HCT116 (cell line): Measurements from ENCODE around the gene MYO1F. TPM values are rescaled to one million over a fixed set of nuclear protein-coding genes. Genes with fewer than 3 reads are reported as not detected.

ENCODE experiments used
- ATAC-seq: fragments of 200-7000 bp; cut with Tn5 transposase; 2 replicates; pipeline ENCODE4 v1.9.1; 2020; ENCODE audit warnings: mild to moderate bottlenecking, moderate library complexity
- BruUV-seq: library from RNA; stranded (reverse); fragments of 400-500 nt; replicated peaks from 2 replicates; lab custom pipeline; 2021; lab: Mats Ljungman, UMichigan
- CTCF ChIA-PET: fragments of 300-600 bp; sonication (Branson Sonifier 250); formaldehyde crosslinking; loops from one replicate; lab custom pipeline; 2021; ENCODE audit warnings: antibody characterized with exemption; lab: Charles Lee
- POLR2A ChIA-PET: fragments of 300-600, 350-600 bp; sonication (Branson Sonifier 250); formaldehyde crosslinking; loops from one replicate; lab custom pipeline; 2021; ENCODE audit warnings: antibody characterized with exemption; lab: Charles Lee
- RAD21 ChIA-PET, 2 experiments: fragments of 300-600 bp; sonication (Branson Sonifier 250); formaldehyde crosslinking; loops; one replicate each; lab custom pipeline; 2023; ENCODE audit warnings: low total read pairs in 2 of 2; ENCODE audit not compliant: uncharacterized antibody in 2 of 2, unreplicated experiment in 2 of 2, low non-redundant PET in 1 of 2; lab: Charles Lee
- DNase-seq: peaks from one replicate; pipeline ENCODE4 v3.0.0-alpha.2; 2010; ENCODE audit warnings: low read depth, low spot score
- H2AFZ ChIP-seq: fragments of 200-600 bp; shearing (Covaris generic), sonication (generic); 2 replicates; pipeline ENCODE4 v1.6.1; 2017; ENCODE audit warnings: low read depth, mixed run types, mixed read lengths, antibody characterized with exemption, low read length; ENCODE audit not compliant: poor library complexity, severe bottlenecking
- H3K27ac ChIP-seq: 2 replicates; pipeline ENCODE4 v1.5.1; 2012; ENCODE audit warnings: low read depth, low read length
- H3K27me3 ChIP-seq: fragments of 200-600 bp; sonication (generic); 2 replicates; pipeline ENCODE4 v1.6.1; 2016; ENCODE audit warnings: mixed run types, low read length, mixed read lengths; ENCODE audit not compliant: insufficient read depth
- H3K36me3 ChIP-seq, 2 experiments: fragments of 200-500 bp in 1 of 2; fragments of 200-600 bp in 1 of 2; sonication (Bioruptor generic) in 1 of 2; sonication (generic) in 1 of 2; 2 replicates each; pipeline versions ENCODE4 v1.5.1 to v1.6.1; 2014 to 2016; ENCODE audit warnings: low read length in 2 of 2, inconsistent platforms in 1 of 2, mixed read lengths in 1 of 2, mixed run types in 1 of 2; ENCODE audit not compliant: insufficient read depth in 2 of 2, control insufficient read depth in 1 of 2
- H3K4me1 ChIP-seq, 2 experiments: fragments of 200-600 bp in 1 of 2; sonication (generic) in 1 of 2; 2 replicates each; pipeline versions ENCODE4 v1.5.1 to v1.6.1; 2012 to 2017; ENCODE audit warnings: low read length in 2 of 2, inconsistent platforms in 1 of 2, mild to moderate bottlenecking in 1 of 2, mixed read lengths in 1 of 2, mixed run types in 1 of 2, moderate library complexity in 1 of 2; ENCODE audit not compliant: insufficient read depth in 2 of 2, control insufficient read depth in 1 of 2
- H3K4me2 ChIP-seq: fragments of 200-600 bp; sonication (generic); 2 replicates; pipeline ENCODE4 v1.6.1; 2017; ENCODE audit warnings: mixed run types, low read length, mixed read lengths
- H3K4me3 ChIP-seq, 2 experiments: fragments of 200-600 bp in 1 of 2; sonication (generic) in 1 of 2; replicated peaks in 1 of 2; 2 replicates each; pipeline ENCODE4 v1.5.1; 2011 to 2016; ENCODE audit warnings: low read length in 2 of 2, control low read depth in 1 of 2, low read depth in 1 of 2, mild to moderate bottlenecking in 1 of 2, mixed read lengths in 1 of 2, mixed run types in 1 of 2
- H3K79me2 ChIP-seq: fragments of 200-600 bp; sonication (generic); 2 replicates; pipeline ENCODE4 v1.6.1; 2017; ENCODE audit warnings: mild to moderate bottlenecking, mixed run types, low read length, moderate library complexity, mixed read lengths; ENCODE audit not compliant: insufficient read depth
- H3K9ac ChIP-seq: fragments of 200-600 bp; sonication (generic); 2 replicates; pipeline ENCODE4 v1.6.1; 2016; ENCODE audit warnings: low read length, mixed read lengths
- H3K9me2 ChIP-seq: fragments of 200-600 bp; sonication (generic), shearing (Covaris generic); 2 replicates; pipeline ENCODE4 v1.6.1; 2017; ENCODE audit warnings: mixed run types, mild to moderate bottlenecking, moderate library complexity; ENCODE audit not compliant: insufficient read depth
- H3K9me3 ChIP-seq, 2 experiments: fragments of 200-500 bp in 1 of 2; fragments of 200-600 bp in 1 of 2; sonication (Bioruptor generic) in 1 of 2; sonication (generic) in 1 of 2; 2 replicates each; pipeline ENCODE4 v1.6.1; 2014 to 2017; ENCODE audit warnings: low read length in 2 of 2, mixed read lengths in 2 of 2, inconsistent platforms in 1 of 2, low read depth in 1 of 2, mild to moderate bottlenecking in 1 of 2, mixed run types in 1 of 2, moderate library complexity in 1 of 2; ENCODE audit not compliant: control insufficient read depth in 1 of 2, insufficient read depth in 1 of 2
- H4K20me1 ChIP-seq: fragments of 200-600 bp; sonication (generic), shearing (Covaris generic); 2 replicates; pipeline ENCODE4 v1.6.1; 2017; ENCODE audit warnings: mixed run types, mild to moderate bottlenecking, moderate library complexity; ENCODE audit not compliant: insufficient read depth
- CBX3 ChIP-seq: IDR thresholded peaks from 2 replicates; pipeline ENCODE4 v1.6.1; 2012; ENCODE audit warnings: low read depth
- CEBPB ChIP-seq: IDR thresholded peaks from 2 replicates; pipeline ENCODE4 v1.6.1; 2012; ENCODE audit warnings: low read depth
- EZH2phosphoT487 ChIP-seq: fragments of 200-600 bp; IDR thresholded peaks from 2 replicates; pipeline ENCODE4 v1.6.1; 2018; ENCODE audit warnings: antibody characterized with exemption, borderline replicate concordance
- FOSL1 ChIP-seq: IDR thresholded peaks from 2 replicates; pipeline ENCODE4 v1.6.1; 2012; ENCODE audit warnings: low read depth
- JUND ChIP-seq: IDR thresholded peaks from 2 replicates; pipeline ENCODE4 v1.6.1; 2012
- MAX ChIP-seq: IDR thresholded peaks from 2 replicates; pipeline ENCODE4 v1.6.1; 2012
- POLR2A ChIP-seq: IDR thresholded peaks from 2 replicates; pipeline ENCODE4 v1.7.0; 2011; ENCODE audit warnings: borderline replicate concordance; ENCODE audit not compliant: insufficient read depth, insufficient read length; ENCODE audit errors: extremely low read depth
- RAD21 ChIP-seq: IDR thresholded peaks from 2 replicates; pipeline ENCODE4 v1.6.1; 2012; ENCODE audit warnings: low read depth, mild to moderate bottlenecking
- SP1 ChIP-seq: IDR thresholded peaks from 2 replicates; pipeline ENCODE4 v1.6.1; 2012; ENCODE audit warnings: low read depth
- SRF ChIP-seq: IDR thresholded peaks from 2 replicates; pipeline ENCODE4 v1.6.1; 2012; ENCODE audit warnings: low read depth
- TCF7L2 ChIP-seq: IDR thresholded peaks from 2 replicates; pipeline ENCODE4 v1.7.0; 2011; ENCODE audit warnings: borderline replicate concordance, inconsistent platforms; ENCODE audit not compliant: insufficient read depth, insufficient read length; ENCODE audit errors: extremely low read depth
- YY1 ChIP-seq: IDR thresholded peaks from 2 replicates; pipeline ENCODE4 v1.6.1; 2011; ENCODE audit warnings: low read length, low read depth, moderate library complexity, mild to moderate bottlenecking; ENCODE audit not compliant: insufficient replicate concordance; ENCODE audit errors: extremely low read depth
- ZFX ChIP-seq: fragments of 450-650 bp; IDR thresholded peaks from 2 replicates; pipeline ENCODE4 v1.6.1; 2017
- ZNF274 ChIP-seq: fragments of 200-500 bp; sonication (Bioruptor generic); IDR thresholded peaks from 2 replicates; pipeline ENCODE4 v1.6.1; 2014; ENCODE audit warnings: mild to moderate bottlenecking, low read depth, low read length, inconsistent platforms
- intact Hi-C: fragments of 100-400 bp; cut with micrococcal nuclease; formaldehyde crosslinking; loops from 2 replicates; pipeline ENCODE4 v1.10.0; 2022
- total RNA-seq: library from RNA; stranded (reverse); gene quantifications from one replicate; pipeline ENCODE4 v1.2.1, GENCODE V29; 2021; ENCODE audit not compliant: unreplicated experiment
- TF ChIP-seq, protein P1 (sequence below): IDR thresholded peaks from 2 replicates; pipeline ENCODE4 v1.6.1; 2011; ENCODE audit warnings: mild to moderate bottlenecking, low read length, moderate library complexity; ENCODE audit not compliant: insufficient replicate concordance; ENCODE audit errors: extremely low read depth
- TF ChIP-seq, protein P2 (sequence below): IDR thresholded peaks from 2 replicates; pipeline ENCODE4 v1.6.1; 2012; ENCODE audit warnings: low read depth

The MYO1F gene
- total RNA-seq, 1 experiment from 2014 or later, result 0.39 TPM

DNA sequence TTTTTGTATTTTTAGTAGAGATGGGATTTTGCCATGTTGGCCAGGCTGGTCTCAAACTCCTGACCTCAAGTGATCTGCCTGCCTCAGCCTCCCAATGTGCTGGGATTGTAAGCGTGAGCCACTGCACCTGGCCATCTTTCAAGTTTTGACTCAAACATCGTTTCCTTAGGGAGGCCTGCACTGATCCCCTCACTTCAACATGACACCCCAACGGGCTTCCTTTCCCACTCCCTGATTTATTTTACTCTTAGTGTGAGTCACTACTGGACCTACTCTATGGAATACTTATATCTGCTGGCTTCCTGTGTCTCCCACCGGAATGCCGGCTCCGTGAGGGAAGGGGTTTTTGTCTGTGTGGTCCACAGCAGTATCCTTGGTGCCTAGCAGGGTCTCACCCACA lies 37.8 kb upstream of the MYO1F start:
- intact Hi-C loops, result no loop called here
- Histone ChIP-seq H3K9me2 (no peaks in the 10 kb centered on the region), H2AFZ (no peak overlapping the region), H3K27ac (no peak overlapping the region), H3K4me3 (no peak overlapping the region), H3K36me3 (no peaks in the 10 kb centered on the region), H3K9ac (no peak overlapping the region), H4K20me1 (no peaks in the 10 kb centered on the region), H3K4me2 (no peak overlapping the region), H3K9me3 (no peaks in the 10 kb centered on the region), H3K79me2 (no peaks in the 10 kb centered on the region), H3K4me1 (peaks cover 8 to 32% of the 10 kb centered on the region in 2 experiments), H3K27me3 (no peaks in the 10 kb centered on the region)
- ChIA-PET CTCF (interaction anchor here (1.5 to 3.6 kb wide), 4 partner anchors 8 to 35 kb away, joined by 4 to 28 read pairs (median 8); no protein-coding TSS in a partner anchor), POLR2A (interaction anchor here (1.1 kb wide), 1 partner anchor 33 kb away, joined by 4 read pairs; no protein-coding TSS in a partner anchor), RAD21 (interaction anchor here in 1 of 2 experiments (0.7 to 1.3 kb wide), 2 partner anchors 27 to 79 kb away, joined by 3 to 7 read pairs; no protein-coding TSS in a partner anchor)
- ATAC-seq, result no peak
- no peak for TF ChIP-seq CEBPB
- no peak for TF ChIP-seq SRF
- TF ChIP-seq CBX3, result no peak
- TF ChIP-seq, protein P1, sequence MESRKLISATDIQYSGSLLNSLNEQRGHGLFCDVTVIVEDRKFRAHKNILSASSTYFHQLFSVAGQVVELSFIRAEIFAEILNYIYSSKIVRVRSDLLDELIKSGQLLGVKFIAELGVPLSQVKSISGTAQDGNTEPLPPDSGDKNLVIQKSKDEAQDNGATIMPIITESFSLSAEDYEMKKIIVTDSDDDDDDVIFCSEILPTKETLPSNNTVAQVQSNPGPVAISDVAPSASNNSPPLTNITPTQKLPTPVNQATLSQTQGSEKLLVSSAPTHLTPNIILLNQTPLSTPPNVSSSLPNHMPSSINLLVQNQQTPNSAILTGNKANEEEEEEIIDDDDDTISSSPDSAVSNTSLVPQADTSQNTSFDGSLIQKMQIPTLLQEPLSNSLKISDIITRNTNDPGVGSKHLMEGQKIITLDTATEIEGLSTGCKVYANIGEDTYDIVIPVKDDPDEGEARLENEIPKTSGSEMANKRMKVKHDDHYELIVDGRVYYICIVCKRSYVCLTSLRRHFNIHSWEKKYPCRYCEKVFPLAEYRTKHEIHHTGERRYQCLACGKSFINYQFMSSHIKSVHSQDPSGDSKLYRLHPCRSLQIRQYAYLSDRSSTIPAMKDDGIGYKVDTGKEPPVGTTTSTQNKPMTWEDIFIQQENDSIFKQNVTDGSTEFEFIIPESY, result no peak
- TF ChIP-seq JUND, result no peak
- no peak for TF ChIP-seq ZFX
- no peak for TF ChIP-seq RAD21
- no peak for DNase-seq
- BruUV-seq, result no TSS peak

DNA sequence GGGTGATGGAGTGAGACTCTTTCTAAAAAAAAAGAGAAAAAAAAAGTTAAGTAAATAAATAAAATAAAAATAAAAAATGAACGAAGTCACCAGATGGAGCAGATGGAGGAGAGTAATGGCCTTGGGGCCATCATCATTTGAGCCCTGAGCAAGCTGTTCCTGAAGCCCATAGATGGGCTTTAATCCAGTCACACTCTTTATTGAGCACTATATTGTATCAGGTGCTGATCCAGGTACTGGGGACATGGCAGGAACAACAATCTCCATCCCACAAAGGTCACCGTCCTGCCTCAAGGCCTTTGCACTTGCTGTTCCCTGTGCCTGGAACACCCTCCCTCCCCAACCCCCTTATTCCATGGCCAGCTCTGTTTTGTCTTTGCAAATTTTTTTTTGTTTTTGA lies 37.2 kb upstream of the MYO1F start:
- no peaks in the 10 kb centered on the region for H3K36me3 ChIP-seq
- ATAC-seq (no peak), DNase-seq (no peak)
- no peak overlapping the region for H3K4me2 ChIP-seq
- intact Hi-C loops, result no loop called here
- H3K79me2 ChIP-seq, result no peaks in the 10 kb centered on the region
- no peak overlapping the region for H3K9ac ChIP-seq
- no peak overlapping the region for H2AFZ ChIP-seq
- H3K27ac ChIP-seq, result no peak overlapping the region
- H4K20me1 ChIP-seq, result no peaks in the 10 kb centered on the region
- ChIA-PET RAD21 (no interaction called here), CTCF (interaction anchor here (1.2 to 3.6 kb wide), 5 partner anchors 8 to 79 kb away, joined by 3 to 28 read pairs (median 4); no protein-coding TSS in a partner anchor), POLR2A (interaction anchor here (1.1 kb wide), 1 partner anchor 32 kb away, joined by 4 read pairs; no protein-coding TSS in a partner anchor)
- no TSS peak for BruUV-seq
- peaks cover 8 to 38% of the 10 kb centered on the region in 2 experiments for H3K4me1 ChIP-seq
- H3K27me3 ChIP-seq, result no peaks in the 10 kb centered on the region
- H3K4me3 ChIP-seq, result no peak overlapping the region
- H3K9me3 ChIP-seq, result no peaks in the 10 kb centered on the region
- no peaks in the 10 kb centered on the region for H3K9me2 ChIP-seq
- TF ChIP-seq FOSL1 (no peak), RAD21 (no peak), SP1 (no peak), ZNF274 (no peak), TCF7L2 (no peak), EZH2phosphoT487 (no peak), POLR2A (no peak), YY1 (no peak), MAX (no peak), CBX3 (no peak)
- TF ChIP-seq, protein P2, sequence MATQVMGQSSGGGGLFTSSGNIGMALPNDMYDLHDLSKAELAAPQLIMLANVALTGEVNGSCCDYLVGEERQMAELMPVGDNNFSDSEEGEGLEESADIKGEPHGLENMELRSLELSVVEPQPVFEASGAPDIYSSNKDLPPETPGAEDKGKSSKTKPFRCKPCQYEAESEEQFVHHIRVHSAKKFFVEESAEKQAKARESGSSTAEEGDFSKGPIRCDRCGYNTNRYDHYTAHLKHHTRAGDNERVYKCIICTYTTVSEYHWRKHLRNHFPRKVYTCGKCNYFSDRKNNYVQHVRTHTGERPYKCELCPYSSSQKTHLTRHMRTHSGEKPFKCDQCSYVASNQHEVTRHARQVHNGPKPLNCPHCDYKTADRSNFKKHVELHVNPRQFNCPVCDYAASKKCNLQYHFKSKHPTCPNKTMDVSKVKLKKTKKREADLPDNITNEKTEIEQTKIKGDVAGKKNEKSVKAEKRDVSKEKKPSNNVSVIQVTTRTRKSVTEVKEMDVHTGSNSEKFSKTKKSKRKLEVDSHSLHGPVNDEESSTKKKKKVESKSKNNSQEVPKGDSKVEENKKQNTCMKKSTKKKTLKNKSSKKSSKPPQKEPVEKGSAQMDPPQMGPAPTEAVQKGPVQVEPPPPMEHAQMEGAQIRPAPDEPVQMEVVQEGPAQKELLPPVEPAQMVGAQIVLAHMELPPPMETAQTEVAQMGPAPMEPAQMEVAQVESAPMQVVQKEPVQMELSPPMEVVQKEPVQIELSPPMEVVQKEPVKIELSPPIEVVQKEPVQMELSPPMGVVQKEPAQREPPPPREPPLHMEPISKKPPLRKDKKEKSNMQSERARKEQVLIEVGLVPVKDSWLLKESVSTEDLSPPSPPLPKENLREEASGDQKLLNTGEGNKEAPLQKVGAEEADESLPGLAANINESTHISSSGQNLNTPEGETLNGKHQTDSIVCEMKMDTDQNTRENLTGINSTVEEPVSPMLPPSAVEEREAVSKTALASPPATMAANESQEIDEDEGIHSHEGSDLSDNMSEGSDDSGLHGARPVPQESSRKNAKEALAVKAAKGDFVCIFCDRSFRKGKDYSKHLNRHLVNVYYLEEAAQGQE, result no peak
